ENCODE measurements around the gene CDR2L. TPM values are rescaled to one million over a fixed set of nuclear protein-coding genes. Genes with fewer than 3 reads are reported as not detected.

CDR2L gene
- total RNA-seq, 1 experiment from 2014 or later = 3.4 TPM

GRCh38 chr17:74977802-74978201, 9.6 kb upstream of the CDR2L start:
- peaks cover 5% of the 10 kb centered on the region for H3K36me3 Mint-ChIP-seq (ENCODE audit: insufficient read depth, unreplicated experiment)
- no peak overlapping the region for H3K27ac Mint-ChIP-seq (ENCODE audit: low read depth, unreplicated experiment)
- ChIA-PET CTCF (interaction anchor here (1.2 kb wide), 1 partner anchor 9 kb away, joined by 5 read pairs; the partner anchor contains the start of gene CDR2L), POLR2A (interaction anchor here (1.2 kb wide), 1 partner anchor 10 kb away, joined by 5 read pairs; the partner anchor contains the start of gene CDR2L)
- peaks cover 4% of the 10 kb centered on the region for H3K4me1 Mint-ChIP-seq (ENCODE audit: insufficient read depth, unreplicated experiment)
- no peaks in the 10 kb centered on the region for H3K9me3 Mint-ChIP-seq (ENCODE audit: unreplicated experiment)
- peaks cover 9% of the 10 kb centered on the region for H3K27me3 Mint-ChIP-seq (ENCODE audit: insufficient read depth, unreplicated experiment)
- no peak for DNase-seq (ENCODE audit: unreplicated experiment)
- H3K4me3 Mint-ChIP-seq (ENCODE audit: unreplicated experiment) = no peak overlapping the region
- BruUV-seq (replicated peaks) = no TSS peak
- TF ChIP-seq CTCF (IDR thresholded peaks at IDR 0.05; ENCODE audit: unreplicated experiment) = no peak
- intact Hi-C loops (cut with micrococcal nuclease) = no loop called here

GRCh38 chr17:74978240-74978639, 9.2 kb upstream of the CDR2L start:
- BruUV-seq (replicated peaks) = no TSS peak
- no peak for DNase-seq (ENCODE audit: unreplicated experiment)
- POLR2A ChIA-PET = interaction anchor here (1.2 kb wide), 1 partner anchor 10 kb away, joined by 5 read pairs; the partner anchor contains the start of gene CDR2L
- H3K4me3 Mint-ChIP-seq (ENCODE audit: unreplicated experiment) = no peak overlapping the region
- H3K4me1 Mint-ChIP-seq (ENCODE audit: insufficient read depth, unreplicated experiment) = no peaks in the 10 kb centered on the region
- no peak for TF ChIP-seq CTCF (IDR thresholded peaks at IDR 0.05; ENCODE audit: unreplicated experiment)
- CTCF ChIA-PET = interaction anchor here (1.2 kb wide), 1 partner anchor 9 kb away, joined by 5 read pairs; the partner anchor contains the start of gene CDR2L
- peaks cover 5% of the 10 kb centered on the region for H3K36me3 Mint-ChIP-seq (ENCODE audit: insufficient read depth, unreplicated experiment)
- H3K27me3 Mint-ChIP-seq (ENCODE audit: insufficient read depth, unreplicated experiment) = peaks cover 5% of the 10 kb centered on the region
- no peaks in the 10 kb centered on the region for H3K9me3 Mint-ChIP-seq (ENCODE audit: unreplicated experiment)
- no peak overlapping the region for H3K27ac Mint-ChIP-seq (ENCODE audit: low read depth, unreplicated experiment)
- intact Hi-C loops (cut with micrococcal nuclease) = no loop called here

GRCh38 chr17:74979408-74980146, 7.9 kb upstream of the CDR2L start:
- intact Hi-C loops (cut with micrococcal nuclease) = no loop called here
- Mint-ChIP-seq H3K4me1 (ENCODE audit: insufficient read depth, unreplicated experiment) (no peaks in the 10 kb centered on the region), H3K9me3 (ENCODE audit: unreplicated experiment) (no peaks in the 10 kb centered on the region), H3K27me3 (ENCODE audit: insufficient read depth, unreplicated experiment) (no peaks in the 10 kb centered on the region), H3K27ac (ENCODE audit: low read depth, unreplicated experiment) (no peak overlapping the region), H3K36me3 (ENCODE audit: insufficient read depth, unreplicated experiment) (peaks cover 5% of the 10 kb centered on the region), H3K4me3 (ENCODE audit: unreplicated experiment) (no peak overlapping the region)
- no peak for DNase-seq (ENCODE audit: unreplicated experiment)
- no peak for TF ChIP-seq CTCF (IDR thresholded peaks at IDR 0.05; ENCODE audit: unreplicated experiment)
- ChIA-PET POLR2A (no interaction called here), CTCF (interaction anchor here (0.7 to 1.2 kb wide), 2 partner anchors 10 to 56 kb away, joined by 3 to 4 read pairs; partner anchors contain the start of gene OTOP2)
- BruUV-seq (replicated peaks) = no TSS peak

GRCh38 chr17:74981318-74981978, 6.0 kb upstream of the CDR2L start:
- peak overlapping the region; percentile 78 for H3K4me3 Mint-ChIP-seq (ENCODE audit: unreplicated experiment)
- no peaks in the 10 kb centered on the region for H3K4me1 Mint-ChIP-seq (ENCODE audit: insufficient read depth, unreplicated experiment)
- ChIA-PET CTCF (interaction anchor here (0.6 kb wide), 1 partner anchor 25 kb away, joined by 4 read pairs; no protein-coding TSS in a partner anchor), POLR2A (no interaction called here)
- BruUV-seq (replicated peaks) = no TSS peak
- H3K9me3 Mint-ChIP-seq (ENCODE audit: unreplicated experiment) = no peaks in the 10 kb centered on the region
- no peaks in the 10 kb centered on the region for H3K27me3 Mint-ChIP-seq (ENCODE audit: insufficient read depth, unreplicated experiment)
- intact Hi-C loops (cut with micrococcal nuclease) = no loop called here
- H3K36me3 Mint-ChIP-seq (ENCODE audit: insufficient read depth, unreplicated experiment) = peaks cover 5% of the 10 kb centered on the region
- H3K27ac Mint-ChIP-seq (ENCODE audit: low read depth, unreplicated experiment) = peak overlapping the region; percentile 20
- no peak for DNase-seq (ENCODE audit: unreplicated experiment)
- no peak for TF ChIP-seq CTCF (IDR thresholded peaks at IDR 0.05; ENCODE audit: unreplicated experiment)
